ENCODE results near the gene ALK.

DNA sequence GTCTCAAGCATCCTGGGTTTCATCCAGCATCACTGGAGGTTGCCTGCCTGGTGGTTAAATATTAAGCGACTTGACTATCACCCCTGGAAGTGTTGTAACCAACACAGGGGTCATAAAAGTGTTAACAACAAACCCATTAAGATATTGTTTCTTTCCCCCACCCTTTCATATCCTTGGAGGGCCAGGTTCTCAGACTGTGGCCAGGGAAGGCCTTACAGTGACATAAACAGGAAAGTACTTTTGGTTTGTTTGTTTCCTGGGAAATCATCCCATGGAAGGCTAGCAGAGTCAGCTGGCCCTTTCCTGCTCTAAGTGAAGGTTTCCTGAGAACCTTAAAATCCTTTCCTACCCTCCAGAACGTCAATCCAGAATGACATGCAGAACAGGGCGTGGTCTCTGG is 645.2 kb downstream of the ALK start:
- TF ChIP-seq, protein P1, sequence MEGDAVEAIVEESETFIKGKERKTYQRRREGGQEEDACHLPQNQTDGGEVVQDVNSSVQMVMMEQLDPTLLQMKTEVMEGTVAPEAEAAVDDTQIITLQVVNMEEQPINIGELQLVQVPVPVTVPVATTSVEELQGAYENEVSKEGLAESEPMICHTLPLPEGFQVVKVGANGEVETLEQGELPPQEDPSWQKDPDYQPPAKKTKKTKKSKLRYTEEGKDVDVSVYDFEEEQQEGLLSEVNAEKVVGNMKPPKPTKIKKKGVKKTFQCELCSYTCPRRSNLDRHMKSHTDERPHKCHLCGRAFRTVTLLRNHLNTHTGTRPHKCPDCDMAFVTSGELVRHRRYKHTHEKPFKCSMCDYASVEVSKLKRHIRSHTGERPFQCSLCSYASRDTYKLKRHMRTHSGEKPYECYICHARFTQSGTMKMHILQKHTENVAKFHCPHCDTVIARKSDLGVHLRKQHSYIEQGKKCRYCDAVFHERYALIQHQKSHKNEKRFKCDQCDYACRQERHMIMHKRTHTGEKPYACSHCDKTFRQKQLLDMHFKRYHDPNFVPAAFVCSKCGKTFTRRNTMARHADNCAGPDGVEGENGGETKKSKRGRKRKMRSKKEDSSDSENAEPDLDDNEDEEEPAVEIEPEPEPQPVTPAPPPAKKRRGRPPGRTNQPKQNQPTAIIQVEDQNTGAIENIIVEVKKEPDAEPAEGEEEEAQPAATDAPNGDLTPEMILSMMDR (IDR thresholded peaks at IDR 0.05) = no peak
- TF ChIP-seq RAD21 (conservative IDR thresholded peaks at IDR 0.05 in 1 of 2, IDR thresholded peaks at IDR 0.05 in 1 of 2) = no peak
- TF ChIP-seq HEYL (CRISPR knock-in tag; IDR thresholded peaks at IDR 0.05) = no peak
- no peak for TF ChIP-seq FOSB (CRISPR knock-in tag; IDR thresholded peaks at IDR 0.05)
- TF ChIP-seq, protein P2, sequence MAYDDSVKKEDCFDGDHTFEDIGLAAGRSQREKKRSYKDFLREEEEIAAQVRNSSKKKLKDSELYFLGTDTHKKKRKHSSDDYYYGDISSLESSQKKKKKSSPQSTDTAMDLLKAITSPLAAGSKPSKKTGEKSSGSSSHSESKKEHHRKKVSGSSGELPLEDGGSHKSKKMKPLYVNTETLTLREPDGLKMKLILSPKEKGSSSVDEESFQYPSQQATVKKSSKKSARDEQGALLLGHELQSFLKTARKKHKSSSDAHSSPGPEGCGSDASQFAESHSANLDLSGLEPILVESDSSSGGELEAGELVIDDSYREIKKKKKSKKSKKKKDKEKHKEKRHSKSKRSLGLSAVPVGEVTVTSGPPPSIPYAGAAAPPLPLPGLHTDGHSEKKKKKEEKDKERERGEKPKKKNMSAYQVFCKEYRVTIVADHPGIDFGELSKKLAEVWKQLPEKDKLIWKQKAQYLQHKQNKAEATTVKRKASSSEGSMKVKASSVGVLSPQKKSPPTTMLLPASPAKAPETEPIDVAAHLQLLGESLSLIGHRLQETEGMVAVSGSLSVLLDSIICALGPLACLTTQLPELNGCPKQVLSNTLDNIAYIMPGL (CRISPR knock-in tag; IDR thresholded peaks at IDR 0.05; ENCODE audit: borderline replicate concordance) = no peak
- TF ChIP-seq, protein P3, sequence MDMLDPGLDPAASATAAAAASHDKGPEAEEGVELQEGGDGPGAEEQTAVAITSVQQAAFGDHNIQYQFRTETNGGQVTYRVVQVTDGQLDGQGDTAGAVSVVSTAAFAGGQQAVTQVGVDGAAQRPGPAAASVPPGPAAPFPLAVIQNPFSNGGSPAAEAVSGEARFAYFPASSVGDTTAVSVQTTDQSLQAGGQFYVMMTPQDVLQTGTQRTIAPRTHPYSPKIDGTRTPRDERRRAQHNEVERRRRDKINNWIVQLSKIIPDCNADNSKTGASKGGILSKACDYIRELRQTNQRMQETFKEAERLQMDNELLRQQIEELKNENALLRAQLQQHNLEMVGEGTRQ (IDR thresholded peaks at IDR 0.05) = no peak

Data from A549 (cell line).